ENCODE results near the gene ARHGEF7.

The ARHGEF7 gene

GRCh38 chr13:111287201-111287600 lies 172.1 kb downstream of the ARHGEF7 start:
- Histone ChIP-seq H3K4me2 (ENCODE audit: low read depth, low read length, poor library complexity, severe bottlenecking) (no peak overlapping the region), H2AFZ (ENCODE audit: low read length) (no peak overlapping the region), H3K4me1 (ENCODE audit: insufficient read depth, low read length, poor library complexity, severe bottlenecking) (no peaks in the 10 kb centered on the region), H3K79me2 (ENCODE audit: insufficient read depth, low read length) (0 out of 2 replicates have a peak, but pooled peaks cover 3% of the 10 kb centered on the region), H3F3A (ENCODE audit: low read depth) (no peaks in the 10 kb centered on the region), H3K9me3 (ENCODE audit: insufficient read depth, low read depth, low read length) (no peaks in the 10 kb centered on the region), H4K20me1 (ENCODE audit: insufficient read depth, low read length, poor library complexity, severe bottlenecking) (no peaks in the 10 kb centered on the region), H3K9me2 (replicated peaks; ENCODE audit: low read depth, low read length) (no peaks in the 10 kb centered on the region), H3K4me3 (ENCODE audit: low read length, poor library complexity, severe bottlenecking) (no peak overlapping the region), H3K27me3 (ENCODE audit: insufficient read depth, low read length, poor library complexity, severe bottlenecking) (no peaks in the 10 kb centered on the region), H3K36me3 (ENCODE audit: insufficient read depth, low read length) (peaks cover 97% of the 10 kb centered on the region), H3K9ac (ENCODE audit: low read depth, low read length, poor library complexity, severe bottlenecking) (no peak overlapping the region)
- TF ChIP-seq EZH2phosphoT487 (IDR thresholded peaks at IDR 0.05; ENCODE audit: borderline replicate concordance) (no peak), CTCF (conservative IDR thresholded peaks at IDR 0.05; ENCODE audit: low read length) (no peak)

- Histone ChIP-seq H4K20me1 (ENCODE audit: insufficient read depth, low read length, poor library complexity, severe bottlenecking) (no peaks in the 10 kb centered on the region), H3K9me2 (replicated peaks; ENCODE audit: low read depth, low read length) (no peaks in the 10 kb centered on the region), H3K79me2 (ENCODE audit: insufficient read depth, low read length) (0 out of 2 replicates have a peak, but pooled peaks cover 3% of the 10 kb centered on the region), H3K27me3 (ENCODE audit: insufficient read depth, low read length, poor library complexity, severe bottlenecking) (no peaks in the 10 kb centered on the region), H3K9ac (ENCODE audit: low read depth, low read length, poor library complexity, severe bottlenecking) (no peak overlapping the region), H3F3A (ENCODE audit: low read depth) (no peaks in the 10 kb centered on the region), H3K4me1 (ENCODE audit: insufficient read depth, low read length, poor library complexity, severe bottlenecking) (no peaks in the 10 kb centered on the region), H2AFZ (ENCODE audit: low read length) (no peak overlapping the region), H3K4me3 (ENCODE audit: low read length, poor library complexity, severe bottlenecking) (no peak overlapping the region), H3K4me2 (ENCODE audit: low read depth, low read length, poor library complexity, severe bottlenecking) (no peak overlapping the region), H3K9me3 (ENCODE audit: insufficient read depth, low read depth, low read length) (no peaks in the 10 kb centered on the region), H3K36me3 (ENCODE audit: insufficient read depth, low read length) (peaks cover 97% of the 10 kb centered on the region)
- no peak for TF ChIP-seq CTCF (conservative IDR thresholded peaks at IDR 0.05; ENCODE audit: low read length)
Observed at GRCh38 chr13:111288276-111288675, 173.2 kb downstream of the ARHGEF7 start.

- no peak overlapping the region for H2AFZ ChIP-seq (ENCODE audit: low read length)
- 0 out of 2 replicates have a peak, but pooled peaks cover 3% of the 10 kb centered on the region for H3K79me2 ChIP-seq (ENCODE audit: insufficient read depth, low read length)
- H3K36me3 ChIP-seq (ENCODE audit: insufficient read depth, low read length), result peaks cover 97% of the 10 kb centered on the region
- H3K4me2 ChIP-seq (ENCODE audit: low read depth, low read length, poor library complexity, severe bottlenecking), result no peak overlapping the region
- no peaks in the 10 kb centered on the region for H3F3A ChIP-seq (ENCODE audit: low read depth)
- no peaks in the 10 kb centered on the region for H4K20me1 ChIP-seq (ENCODE audit: insufficient read depth, low read length, poor library complexity, severe bottlenecking)
- H3K9ac ChIP-seq (ENCODE audit: low read depth, low read length, poor library complexity, severe bottlenecking), result no peak overlapping the region
- no peaks in the 10 kb centered on the region for H3K4me1 ChIP-seq (ENCODE audit: insufficient read depth, low read length, poor library complexity, severe bottlenecking)
- no peak overlapping the region for H3K4me3 ChIP-seq (ENCODE audit: low read length, poor library complexity, severe bottlenecking)
- no peaks in the 10 kb centered on the region for H3K9me3 ChIP-seq (ENCODE audit: insufficient read depth, low read depth, low read length)
- no peak for TF ChIP-seq EZH2phosphoT487 (IDR thresholded peaks at IDR 0.05; ENCODE audit: borderline replicate concordance)
- no peak for TF ChIP-seq CTCF (conservative IDR thresholded peaks at IDR 0.05; ENCODE audit: low read length)
- H3K9me2 ChIP-seq (replicated peaks; ENCODE audit: low read depth, low read length), result no peaks in the 10 kb centered on the region
- no peaks in the 10 kb centered on the region for H3K27me3 ChIP-seq (ENCODE audit: insufficient read depth, low read length, poor library complexity, severe bottlenecking)
Observed at GRCh38 chr13:111289251-111289650, 174.1 kb downstream of the ARHGEF7 start.
